Keratinocyte (primary cell): ENCODE data around the gene BAZ1A.

Source experiments
- CTCF ChIP-seq, 3 experiments: IDR thresholded peaks in 1 of 3; conservative IDR thresholded peaks in 1 of 3; optimal IDR thresholded peaks in 1 of 3; 2 replicates in 2 of 3; 3 replicates in 1 of 3; pipeline versions ENCODE3 to v1.5.1; 2011; ENCODE audit warnings: low read length in 3 of 3, mild to moderate bottlenecking in 3 of 3, moderate library complexity in 2 of 3, control low read depth in 1 of 3, inconsistent platforms in 1 of 3; ENCODE audit not compliant: insufficient read depth in 2 of 3; ENCODE audit errors: extremely low read depth in 1 of 3
- EZH2 ChIP-seq: IDR thresholded peaks from one replicate; pipeline ENCODE4 v1.6.1; 2012; ENCODE audit warnings: inconsistent platforms, mild to moderate bottlenecking, low read length, moderate library complexity

GRCh38 chr14:34804933-34805332 lies 70.2 kb downstream of the BAZ1A start:
- no peak for TF ChIP-seq CTCF (optimal IDR thresholded peaks at IDR 0.05 in 1 of 3, IDR thresholded peaks at IDR 0.05 in 1 of 3, conservative IDR thresholded peaks at IDR 0.05 in 1 of 3; ENCODE audit: extremely low read depth in 1 of 3, insufficient read depth in 2 of 3, low read length in 3 of 3)
- TF ChIP-seq EZH2: no peak
